ENCODE data around the gene PNMT.

The PNMT gene, protein sequence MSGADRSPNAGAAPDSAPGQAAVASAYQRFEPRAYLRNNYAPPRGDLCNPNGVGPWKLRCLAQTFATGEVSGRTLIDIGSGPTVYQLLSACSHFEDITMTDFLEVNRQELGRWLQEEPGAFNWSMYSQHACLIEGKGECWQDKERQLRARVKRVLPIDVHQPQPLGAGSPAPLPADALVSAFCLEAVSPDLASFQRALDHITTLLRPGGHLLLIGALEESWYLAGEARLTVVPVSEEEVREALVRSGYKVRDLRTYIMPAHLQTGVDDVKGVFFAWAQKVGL

DNA sequence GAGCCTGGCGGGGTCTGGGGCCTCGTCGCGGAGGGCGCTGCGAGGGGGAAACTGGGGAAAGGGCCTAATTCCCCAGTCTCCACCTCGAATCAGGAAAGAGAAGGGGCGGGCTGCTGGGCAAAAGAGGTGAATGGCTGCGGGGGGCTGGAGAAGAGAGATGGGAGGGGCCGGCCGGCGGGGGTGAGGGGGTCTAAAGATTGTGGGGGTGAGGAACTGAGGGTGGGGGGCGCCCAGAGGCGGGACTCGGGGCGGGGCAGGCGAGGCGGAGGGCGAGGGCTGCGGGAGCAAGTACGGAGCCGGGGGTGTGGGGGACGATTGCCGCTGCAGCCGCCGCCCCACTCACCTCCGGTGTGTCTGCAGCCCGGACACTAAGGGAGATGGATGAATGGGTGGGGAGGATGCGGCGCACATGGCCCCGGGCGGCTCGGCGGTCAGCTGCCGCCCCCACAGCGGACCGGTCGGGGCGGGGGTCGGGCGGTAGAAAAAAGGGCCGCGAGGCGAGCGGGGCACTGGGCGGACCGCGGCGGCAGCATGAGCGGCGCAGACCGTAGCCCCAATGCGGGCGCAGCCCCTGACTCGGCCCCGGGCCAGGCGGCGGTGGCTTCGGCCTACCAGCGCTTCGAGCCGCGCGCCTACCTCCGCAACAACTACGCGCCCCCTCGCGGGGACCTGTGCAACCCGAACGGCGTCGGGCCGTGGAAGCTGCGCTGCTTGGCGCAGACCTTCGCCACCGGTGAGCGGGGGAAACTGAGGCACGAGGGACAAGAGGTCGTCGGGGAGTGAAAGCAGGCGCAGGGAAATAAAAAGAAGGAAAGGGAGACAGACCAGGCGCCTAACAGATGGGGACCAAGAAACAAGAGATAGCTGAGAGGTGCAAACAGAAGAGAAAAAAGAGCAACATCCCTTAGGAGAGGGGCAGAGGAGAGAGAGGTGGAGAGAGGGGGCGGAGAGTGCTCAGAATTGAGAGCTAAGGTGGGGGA, at the start of gene PNMT:
Gene PNMT (plus strand): TSS at position 509 of the 980 bp plus-strand sequence. CDS start 23 bp downstream, at position 532.
- H3K27ac ChIP-seq: peak within 1 kb of the TSS; percentile 66 to 82
- DNase-seq (ENCODE audit: low spot score): no peak
- H3K4me3 ChIP-seq: peak within 1 kb of the TSS; percentile 70
- TF ChIP-seq, protein P1, sequence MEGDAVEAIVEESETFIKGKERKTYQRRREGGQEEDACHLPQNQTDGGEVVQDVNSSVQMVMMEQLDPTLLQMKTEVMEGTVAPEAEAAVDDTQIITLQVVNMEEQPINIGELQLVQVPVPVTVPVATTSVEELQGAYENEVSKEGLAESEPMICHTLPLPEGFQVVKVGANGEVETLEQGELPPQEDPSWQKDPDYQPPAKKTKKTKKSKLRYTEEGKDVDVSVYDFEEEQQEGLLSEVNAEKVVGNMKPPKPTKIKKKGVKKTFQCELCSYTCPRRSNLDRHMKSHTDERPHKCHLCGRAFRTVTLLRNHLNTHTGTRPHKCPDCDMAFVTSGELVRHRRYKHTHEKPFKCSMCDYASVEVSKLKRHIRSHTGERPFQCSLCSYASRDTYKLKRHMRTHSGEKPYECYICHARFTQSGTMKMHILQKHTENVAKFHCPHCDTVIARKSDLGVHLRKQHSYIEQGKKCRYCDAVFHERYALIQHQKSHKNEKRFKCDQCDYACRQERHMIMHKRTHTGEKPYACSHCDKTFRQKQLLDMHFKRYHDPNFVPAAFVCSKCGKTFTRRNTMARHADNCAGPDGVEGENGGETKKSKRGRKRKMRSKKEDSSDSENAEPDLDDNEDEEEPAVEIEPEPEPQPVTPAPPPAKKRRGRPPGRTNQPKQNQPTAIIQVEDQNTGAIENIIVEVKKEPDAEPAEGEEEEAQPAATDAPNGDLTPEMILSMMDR (IDR thresholded peaks at IDR 0.05): peak; percentile 41

DNA sequence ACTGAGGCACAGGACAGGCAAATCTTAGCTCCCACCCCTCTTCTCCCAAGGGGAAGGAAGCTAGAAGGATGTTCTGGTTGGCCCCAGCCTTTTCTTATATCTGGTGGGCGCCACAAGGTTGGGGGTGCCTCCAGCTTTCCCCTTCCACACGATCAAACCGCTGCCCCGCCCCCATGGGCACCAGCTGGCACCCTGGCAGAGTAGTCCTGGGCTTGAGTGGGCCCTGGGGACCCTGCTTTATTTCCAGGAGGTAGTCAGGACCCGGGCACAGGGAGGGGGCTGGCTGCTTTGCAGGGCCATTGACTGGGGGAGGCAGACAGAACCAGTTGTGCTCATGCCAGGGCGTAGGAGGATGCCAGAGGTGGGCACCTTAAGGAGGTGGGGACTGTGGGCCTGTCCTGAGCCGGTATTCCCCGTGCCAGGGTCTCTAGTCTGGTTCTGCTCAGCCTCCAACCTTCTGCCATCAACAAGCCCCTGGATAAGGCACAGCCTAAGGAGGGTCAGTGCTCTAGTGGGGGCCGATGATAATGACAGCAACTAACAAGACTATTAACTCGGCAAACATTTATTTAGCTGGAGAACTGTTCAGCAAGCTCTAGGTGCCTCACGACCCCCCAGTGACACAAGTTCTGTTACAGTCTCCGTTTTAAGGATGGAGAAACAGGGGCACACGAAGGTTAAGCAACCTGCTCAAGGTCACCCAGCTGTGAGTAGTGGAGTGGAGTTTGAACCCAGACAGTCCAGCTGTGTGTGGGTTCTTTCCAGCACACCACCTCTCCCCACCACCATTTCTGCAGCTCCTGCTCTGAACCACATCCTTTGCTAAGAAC, 49.1 kb upstream of the PNMT start:
- no peak overlapping the region for H3K27ac ChIP-seq
- DNase-seq (ENCODE audit: low spot score): no peak

DNA sequence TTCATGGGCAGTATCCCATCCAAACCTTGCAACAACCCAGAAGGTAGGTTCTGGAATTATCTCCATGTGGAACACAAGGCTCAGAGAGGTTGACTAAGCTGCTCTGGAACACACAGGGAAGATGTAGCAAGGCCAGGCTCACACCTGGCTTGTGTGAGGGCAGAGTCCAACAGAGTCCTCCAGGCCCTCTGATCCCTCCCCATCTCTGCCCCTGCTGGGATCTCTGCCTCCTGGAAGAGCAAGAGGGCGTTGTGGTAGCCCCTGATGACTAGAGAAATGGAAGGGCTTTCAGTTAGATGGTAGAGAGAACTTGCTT, 48.5 kb upstream of the PNMT start:
- DNase-seq (ENCODE audit: low spot score): no peak
- TF ChIP-seq, protein P1 (IDR thresholded peaks at IDR 0.05): no peak
- no peak overlapping the region for H3K27ac ChIP-seq
- no peak overlapping the region for H3K4me3 ChIP-seq

More for the DNA sequence above, 49.1 kb upstream of the PNMT start:
- TF ChIP-seq, protein P1 (IDR thresholded peaks at IDR 0.05): no peak
- no peak overlapping the region for H3K4me3 ChIP-seq

DNA sequence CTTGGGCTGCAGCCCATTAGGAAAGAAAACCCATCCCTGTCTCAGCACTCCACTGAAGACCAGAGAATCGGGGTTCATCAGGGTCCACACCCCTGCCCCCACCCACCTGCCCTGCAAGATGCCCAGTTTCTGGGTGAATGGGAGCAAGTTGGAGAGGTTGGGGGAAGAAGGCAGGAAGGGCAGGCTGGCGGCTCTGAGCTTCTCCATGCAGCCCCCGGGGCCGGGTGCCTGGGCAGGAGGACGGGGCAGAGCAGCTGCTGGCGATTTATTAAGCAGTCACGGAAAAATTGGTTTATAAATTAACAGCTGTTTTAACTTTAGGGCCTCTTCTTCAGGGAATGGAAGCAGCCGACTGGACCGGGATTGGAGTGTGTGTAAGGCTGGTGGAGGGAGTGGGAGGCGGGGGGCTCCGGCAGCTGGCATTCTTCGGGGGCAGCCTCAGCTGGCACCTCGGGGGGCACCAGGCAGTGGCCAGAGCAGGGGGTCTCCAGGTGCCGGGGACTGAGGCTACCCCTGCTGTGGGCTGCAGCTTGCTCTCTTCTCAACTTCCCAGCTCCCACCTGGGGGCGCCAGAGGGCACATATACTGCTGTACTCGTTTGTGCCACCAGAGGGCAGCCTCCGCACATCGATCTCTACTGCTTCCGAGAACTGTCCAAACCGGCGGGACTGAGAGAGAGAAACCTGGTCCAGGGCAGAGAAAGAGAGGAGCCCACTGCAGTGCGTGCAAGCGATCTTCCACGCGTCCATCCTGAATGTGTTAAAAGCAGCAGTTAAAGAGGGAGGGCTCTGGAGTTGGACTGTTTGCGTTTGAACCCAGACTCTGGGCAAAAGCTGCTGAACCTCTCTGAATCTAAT, 46.5 kb upstream of the PNMT start:
- Histone ChIP-seq H3K4me3 (no peak overlapping the region), H3K27ac (no peak overlapping the region)
- TF ChIP-seq, protein P1 (IDR thresholded peaks at IDR 0.05): peak; percentile 96
- peak; percentile 86 for DNase-seq (ENCODE audit: low spot score)

DNA sequence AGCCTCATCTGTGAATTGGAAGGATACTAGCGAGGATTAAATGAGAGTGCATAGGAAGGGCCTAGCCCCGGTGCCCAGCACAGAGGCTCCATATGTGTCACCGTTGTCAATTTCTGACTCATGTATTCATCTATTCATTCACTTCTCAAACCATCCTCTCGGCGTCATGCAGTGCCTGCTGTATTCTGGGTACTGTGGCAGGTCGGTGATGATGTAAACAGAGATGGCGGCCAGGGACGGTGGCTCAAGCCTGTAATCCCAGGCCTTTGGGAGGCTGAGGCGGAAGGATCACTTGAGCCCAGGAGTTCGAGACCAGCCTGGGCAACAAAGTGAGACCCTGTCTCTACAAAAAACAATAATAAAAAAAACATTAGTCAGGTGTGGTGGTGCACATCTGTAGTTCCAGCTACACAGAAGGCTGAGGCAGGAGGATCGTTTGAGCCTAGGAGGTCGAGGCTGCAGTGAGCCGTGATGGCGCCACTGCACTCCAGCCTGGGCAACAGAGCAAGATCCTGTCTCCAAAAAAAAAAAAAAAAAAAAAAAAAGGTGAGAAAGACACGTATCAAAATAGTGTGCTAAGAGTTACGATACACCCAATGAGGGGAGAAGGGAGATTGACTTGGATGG, 45.8 kb upstream of the PNMT start:
- DNase-seq (ENCODE audit: low spot score): no peak
- H3K4me3 ChIP-seq: no peak overlapping the region
- no peak overlapping the region for H3K27ac ChIP-seq
- TF ChIP-seq, protein P1 (IDR thresholded peaks at IDR 0.05): no peak

All from coronary artery (tissue), 2 donors.